ENCODE measurements around the gene OR52I2. TPM values are rescaled to one million over a fixed set of nuclear protein-coding genes. Genes with fewer than 3 reads are reported as not detected.

Gene OR52I2
- total RNA-seq, 4 donors from 2014 or later: not detected

DNA sequence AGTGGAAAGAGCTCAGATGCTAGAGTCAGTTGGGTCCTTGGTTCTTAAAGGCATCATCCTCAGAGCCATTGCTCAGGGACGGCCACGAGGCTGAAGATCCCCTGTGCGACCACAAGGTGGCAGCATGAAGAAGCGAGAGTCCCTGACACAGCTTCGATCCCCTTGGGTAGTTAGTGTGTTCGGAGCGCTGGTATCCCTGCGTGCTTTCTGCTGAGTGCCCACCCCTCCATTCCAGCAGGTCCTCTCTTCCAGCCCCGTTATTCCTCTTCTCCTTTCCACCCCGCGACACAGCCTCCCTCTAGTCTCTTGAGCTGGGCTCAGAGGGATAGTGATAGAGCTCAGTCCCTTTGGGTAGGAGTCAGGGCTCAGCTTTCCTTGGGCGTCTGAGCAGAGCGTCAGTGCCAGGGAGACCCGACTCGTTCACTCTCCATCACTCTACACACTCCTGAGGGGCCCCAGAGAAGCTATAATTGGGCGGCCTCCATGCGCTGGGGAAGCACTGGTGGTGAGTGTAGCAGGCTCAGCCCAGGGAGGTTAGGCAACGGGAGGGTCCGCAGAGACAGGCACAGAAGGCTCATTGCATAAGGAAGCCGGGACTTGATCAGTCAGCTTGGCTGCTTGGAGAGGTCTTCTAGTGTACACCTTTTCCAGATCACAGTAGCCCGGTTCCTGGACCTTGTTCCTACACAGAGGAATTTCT is 55.6 kb downstream of the OR52I2 start, which contains the start of gene OR51D1:
OR51D1 (plus strand) TSS at position 516 of the 700 bp plus-strand sequence. CDS start 2,314 bp downstream, outside the sequence.
- Histone ChIP-seq H3K4me3 (peak within 1 kb of the TSS; percentile 28 to 49 (median 38)), H3K9me3 (no peaks in the 10 kb centered on the region), H3K4me1 (peaks cover 4 to 18% (median 7%) of the 10 kb centered on the region in 4 donors), H3K27ac (replicated peaks in 1 of 4) (no peak within 1 kb of the TSS), H3K27me3 (no peaks in the 10 kb centered on the region), H3K36me3 (no peaks in the 10 kb centered on the region)
- 29% methylated on average over 21 of the region's 21 CpGs for WGBS
- peak; percentile 89 for DNase-seq (ENCODE audit: extremely low spot score)
- TF ChIP-seq CTCF (IDR thresholded peaks at IDR 0.05) (peak; percentile 80 to 94 (median 85)), EP300 (IDR thresholded peaks at IDR 0.05) (no peak), POLR2A (IDR thresholded peaks at IDR 0.05; ENCODE audit: low read depth) (no peak), POLR2AphosphoS5 (IDR thresholded peaks at IDR 0.05) (peak in 1 of 2 donors; percentile 6)
- intact Hi-C loops (cut with DNase I): loop anchor here (2.0 to 5.0 kb wide), 2 partner anchors 190 to 365 kb away; no protein-coding TSS in a partner anchor

- WGBS: 84% methylated on average over 3 of the region's 3 CpGs
- intact Hi-C loops (cut with DNase I): loop anchor here (2.0 to 5.0 kb wide), 2 partner anchors 189 to 365 kb away; no protein-coding TSS in a partner anchor
- no peak for TF ChIP-seq EP300 (IDR thresholded peaks at IDR 0.05)
- no peak for TF ChIP-seq POLR2AphosphoS5 (IDR thresholded peaks at IDR 0.05)
- TF ChIP-seq CTCF (IDR thresholded peaks at IDR 0.05): no peak
- no peak for TF ChIP-seq POLR2A (IDR thresholded peaks at IDR 0.05; ENCODE audit: low read depth)
Measured at GRCh38 chr11:4637662-4638047, 56.1 kb downstream of the OR52I2 start.

DNA sequence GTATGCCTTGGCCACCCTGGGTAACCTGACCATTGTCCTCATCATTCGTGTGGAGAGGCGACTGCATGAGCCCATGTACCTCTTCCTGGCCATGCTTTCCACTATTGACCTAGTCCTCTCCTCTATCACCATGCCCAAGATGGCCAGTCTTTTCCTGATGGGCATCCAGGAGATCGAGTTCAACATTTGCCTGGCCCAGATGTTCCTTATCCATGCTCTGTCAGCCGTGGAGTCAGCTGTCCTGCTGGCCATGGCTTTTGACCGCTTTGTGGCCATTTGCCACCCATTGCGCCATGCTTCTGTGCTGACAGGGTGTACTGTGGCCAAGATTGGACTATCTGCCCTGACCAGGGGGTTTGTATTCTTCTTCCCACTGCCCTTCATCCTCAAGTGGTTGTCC is 58.4 kb downstream of the OR52I2 start:
- no peaks in the 10 kb centered on the region for H3K36me3 ChIP-seq
- no peaks in the 10 kb centered on the region for H3K9me3 ChIP-seq
- H3K4me1 ChIP-seq: peaks cover 16 to 43% (median 21%) of the 10 kb centered on the region in 4 donors
- WGBS: 92% methylated on average over 6 of the region's 6 CpGs
- DNase-seq (ENCODE audit: extremely low spot score): peak; percentile 91
- H3K27ac ChIP-seq (replicated peaks in 1 of 4): no peak overlapping the region
- no peak for TF ChIP-seq POLR2AphosphoS5 (IDR thresholded peaks at IDR 0.05)
- no peak for TF ChIP-seq POLR2A (IDR thresholded peaks at IDR 0.05; ENCODE audit: low read depth)
- no peak for TF ChIP-seq EP300 (IDR thresholded peaks at IDR 0.05)
- no peak for TF ChIP-seq CTCF (IDR thresholded peaks at IDR 0.05)
- no peaks in the 10 kb centered on the region for H3K27me3 ChIP-seq
- intact Hi-C loops (cut with DNase I): loop anchor here (5.0 kb wide), 1 partner anchor 362 kb away; no protein-coding TSS in a partner anchor
- no peak overlapping the region for H3K4me3 ChIP-seq

More at GRCh38 chr11:4637662-4638047, 56.1 kb downstream of the OR52I2 start:
- Histone ChIP-seq H3K27me3 (no peaks in the 10 kb centered on the region), H3K4me1 (peaks cover 4 to 20% (median 7%) of the 10 kb centered on the region in 4 donors), H3K27ac (replicated peaks in 1 of 4) (no peak overlapping the region), H3K36me3 (no peaks in the 10 kb centered on the region), H3K4me3 (no peak overlapping the region), H3K9me3 (no peaks in the 10 kb centered on the region)
- peak; percentile 82 for DNase-seq (ENCODE audit: extremely low spot score)

DNA sequence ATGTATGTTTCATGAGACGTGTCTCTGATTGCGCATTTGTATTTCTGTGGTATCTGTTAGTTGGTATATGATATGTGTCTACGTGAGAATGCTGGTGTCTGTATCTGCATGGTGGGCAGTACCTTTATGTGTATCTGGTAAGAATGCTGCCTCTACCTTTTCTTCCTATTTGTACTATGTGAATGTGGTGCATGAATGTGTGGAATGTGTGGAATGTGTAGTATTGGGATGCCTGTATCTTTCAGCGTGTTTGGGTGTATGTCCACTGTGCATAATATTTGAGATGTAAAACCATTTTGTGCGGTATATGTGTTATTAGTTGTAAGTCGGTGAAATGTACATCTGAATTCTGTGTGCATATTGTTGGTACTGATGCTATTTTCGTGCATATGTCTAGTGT is 60.0 kb downstream of the OR52I2 start:
- peaks cover 25 to 58% (median 36%) of the 10 kb centered on the region in 4 donors for H3K4me1 ChIP-seq
- no peak for DNase-seq (ENCODE audit: extremely low spot score)
- no peaks in the 10 kb centered on the region for H3K9me3 ChIP-seq
- no peak overlapping the region for H3K27ac ChIP-seq (replicated peaks in 1 of 4)
- TF ChIP-seq POLR2AphosphoS5 (IDR thresholded peaks at IDR 0.05) (no peak), EP300 (IDR thresholded peaks at IDR 0.05) (no peak), CTCF (IDR thresholded peaks at IDR 0.05) (no peak), POLR2A (IDR thresholded peaks at IDR 0.05; ENCODE audit: low read depth) (no peak)
- WGBS: 89% methylated on average over 7 of the region's 7 CpGs
- no peaks in the 10 kb centered on the region for H3K36me3 ChIP-seq
- no peak overlapping the region for H3K4me3 ChIP-seq
- intact Hi-C loops (cut with DNase I): no loop called here
- no peaks in the 10 kb centered on the region for H3K27me3 ChIP-seq

All from esophagus muscularis mucosa (tissue), 4 donors.